NCI-H82 (cell line): ENCODE data around the gene GALNT1.

Experiments
- DNase-seq: peaks from one replicate; lab custom pipeline; 2025; lab: John Stamatoyannopoulos, UW

The GALNT1 gene

DNA sequence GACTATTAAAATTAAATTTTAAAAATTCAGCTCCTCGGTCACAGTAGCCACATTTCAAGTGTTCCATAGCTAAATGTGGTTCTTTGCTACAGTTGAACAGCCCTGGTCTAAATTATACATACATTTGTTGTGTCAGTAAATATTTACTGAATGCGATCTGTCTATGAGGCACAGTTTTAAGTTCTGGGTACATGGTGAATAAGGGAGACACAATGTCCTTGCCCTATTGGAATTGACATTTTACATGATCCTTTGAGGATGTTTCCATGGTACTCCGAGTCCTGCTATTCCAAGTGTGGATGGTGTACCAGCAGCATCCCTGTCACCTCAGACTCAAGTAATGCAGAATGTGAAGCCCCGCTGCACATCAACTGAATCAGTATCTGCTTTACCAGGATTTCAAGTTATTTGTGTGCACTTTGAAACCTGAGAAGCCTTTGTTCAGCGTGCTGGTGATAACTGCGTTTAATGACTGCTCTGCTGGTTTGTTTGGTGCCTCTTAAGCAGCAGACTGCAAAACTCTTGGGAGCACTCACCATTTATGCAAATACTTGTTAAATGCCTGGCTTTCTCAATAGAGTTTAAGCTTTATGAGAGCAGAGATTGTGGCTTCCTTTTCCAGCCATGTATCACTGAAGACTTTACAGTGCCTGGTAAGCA is 1.5 kb downstream of the GALNT1 start:
- DNase-seq: no peak

GRCh38 chr18:35584735-35585134 is 3.2 kb downstream of the GALNT1 start:
- DNase-seq: no peak

GRCh38 chr18:35585608-35586007 is 4.1 kb downstream of the GALNT1 start:
- no peak for DNase-seq

GRCh38 chr18:35588122-35588521 is 6.6 kb downstream of the GALNT1 start:
- no peak for DNase-seq

- no peak for DNase-seq
Observed at GRCh38 chr18:35588995-35589394, 7.5 kb downstream of the GALNT1 start.

DNA sequence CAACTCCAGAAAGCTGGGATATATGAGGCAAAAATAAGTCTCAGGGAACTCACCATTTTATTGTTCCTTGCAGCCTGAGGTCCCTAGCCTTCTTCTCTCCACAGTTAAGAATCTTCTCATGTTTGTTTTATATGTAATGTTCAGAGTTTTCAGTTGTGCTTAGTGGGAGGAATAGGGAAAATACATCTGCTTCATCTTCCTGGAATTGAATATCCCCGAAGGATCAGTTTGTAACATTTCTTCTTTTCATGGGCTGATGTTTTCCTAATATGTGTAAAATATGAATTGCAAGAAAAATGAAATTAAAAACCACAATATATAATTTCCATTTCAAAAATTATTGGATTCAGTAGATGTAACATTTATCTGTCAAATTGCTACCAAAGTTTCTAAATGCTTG is 8.0 kb downstream of the GALNT1 start:
- no peak for DNase-seq

DNA sequence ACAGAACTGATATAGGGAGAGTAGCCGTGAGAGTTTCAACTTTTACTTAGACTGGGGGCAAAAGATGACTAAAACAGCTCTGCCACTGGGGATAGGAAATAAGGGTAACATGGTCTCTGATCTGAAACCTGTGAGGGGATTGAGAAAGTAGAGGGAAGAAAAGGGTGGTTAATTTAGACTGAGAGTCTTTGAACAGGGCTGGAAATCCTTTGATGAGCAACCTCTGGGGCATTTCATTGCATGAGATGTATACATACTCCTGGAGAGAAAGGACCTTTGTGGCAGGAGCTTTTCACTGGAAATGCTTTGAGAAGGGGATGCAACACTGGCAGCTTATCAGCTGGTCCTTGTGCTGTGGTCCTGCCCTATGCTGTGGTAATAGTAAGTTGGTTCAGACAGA is 9.4 kb downstream of the GALNT1 start:
- no peak for DNase-seq

DNA sequence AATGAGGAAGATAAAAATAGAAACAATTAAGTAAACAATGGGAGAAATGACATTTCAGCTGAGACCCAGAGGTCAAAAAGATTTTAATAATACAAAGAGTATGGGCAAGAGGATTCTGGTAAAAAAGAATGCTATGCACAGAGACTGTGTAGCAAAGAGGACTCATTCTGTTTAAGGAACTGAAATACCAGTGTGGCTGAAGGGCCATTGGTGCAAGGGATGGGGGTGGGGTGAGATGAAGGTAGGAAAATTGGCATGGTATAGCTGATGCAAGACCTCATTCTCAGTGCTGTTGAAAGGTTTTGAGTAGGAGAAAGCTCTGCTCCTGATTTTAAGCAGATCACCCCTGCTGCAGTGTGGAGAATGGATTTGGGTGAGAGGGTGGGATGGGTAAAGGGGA is 10.8 kb downstream of the GALNT1 start:
- DNase-seq: no peak

DNA sequence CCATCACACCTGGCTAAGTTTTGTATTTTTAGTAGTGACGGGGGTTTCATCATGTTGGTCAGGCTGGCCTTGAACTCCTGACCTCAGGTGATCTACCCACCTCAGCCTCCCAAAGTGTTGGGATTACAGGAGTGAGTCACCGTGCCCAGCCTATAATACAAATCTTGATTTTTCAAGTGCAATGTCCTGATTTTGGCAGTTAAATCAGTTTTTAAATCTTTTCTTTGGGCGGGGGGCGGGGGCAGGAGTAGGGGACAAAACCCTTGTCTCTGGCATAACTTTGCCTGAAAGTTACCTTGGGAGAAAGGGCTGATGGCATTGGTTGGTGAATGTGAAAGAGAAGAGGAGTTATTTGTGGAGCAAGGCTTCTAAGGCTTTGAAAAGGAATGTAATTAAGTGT is 12.3 kb downstream of the GALNT1 start:
- DNase-seq: no peak

- DNase-seq: no peak
Observed at GRCh38 chr18:35597758-35598157, 16.2 kb downstream of the GALNT1 start.

GRCh38 chr18:35602193-35602820 is 20.8 kb downstream of the GALNT1 start:
- DNase-seq: no peak

- DNase-seq: no peak
Observed at GRCh38 chr18:35603008-35603407, 21.5 kb downstream of the GALNT1 start.

DNA sequence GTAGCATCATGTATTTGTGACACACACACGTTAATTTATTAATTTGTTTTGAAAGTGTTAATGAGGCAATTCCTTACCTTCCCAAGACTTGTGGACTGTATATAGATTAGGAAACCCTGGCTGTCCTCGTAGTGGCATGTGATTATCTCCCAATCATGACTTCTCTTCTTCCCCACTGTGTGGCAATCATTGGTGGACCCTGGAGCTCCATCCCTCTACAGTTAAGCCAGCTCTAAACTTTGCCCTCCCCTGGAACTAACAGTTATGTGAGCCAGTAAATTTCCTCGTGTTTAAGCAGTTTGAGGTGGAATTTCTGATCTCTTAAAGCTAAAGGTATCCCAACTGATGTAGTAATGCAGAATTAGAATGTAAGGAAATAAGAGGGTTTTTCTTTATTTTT is 22.0 kb downstream of the GALNT1 start:
- DNase-seq: no peak

DNA sequence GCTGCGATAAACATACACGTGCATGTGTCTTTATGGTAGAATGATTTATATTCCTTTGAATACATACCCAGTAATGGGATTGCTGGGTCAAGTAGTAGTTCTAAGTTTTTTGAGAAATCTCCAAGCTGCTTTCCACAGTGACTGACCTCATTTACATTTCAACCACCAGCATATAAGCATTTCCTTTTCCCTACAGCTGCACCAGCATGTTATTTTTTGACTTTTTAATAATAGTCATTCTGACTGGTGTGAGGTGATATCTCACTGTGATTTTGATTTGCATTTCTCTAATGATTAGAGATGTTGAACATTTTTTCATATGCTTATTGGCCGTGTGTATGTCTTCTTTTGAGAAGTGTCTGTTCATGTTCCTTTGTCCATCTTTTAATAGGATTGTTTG is 22.8 kb downstream of the GALNT1 start:
- DNase-seq: no peak

DNA sequence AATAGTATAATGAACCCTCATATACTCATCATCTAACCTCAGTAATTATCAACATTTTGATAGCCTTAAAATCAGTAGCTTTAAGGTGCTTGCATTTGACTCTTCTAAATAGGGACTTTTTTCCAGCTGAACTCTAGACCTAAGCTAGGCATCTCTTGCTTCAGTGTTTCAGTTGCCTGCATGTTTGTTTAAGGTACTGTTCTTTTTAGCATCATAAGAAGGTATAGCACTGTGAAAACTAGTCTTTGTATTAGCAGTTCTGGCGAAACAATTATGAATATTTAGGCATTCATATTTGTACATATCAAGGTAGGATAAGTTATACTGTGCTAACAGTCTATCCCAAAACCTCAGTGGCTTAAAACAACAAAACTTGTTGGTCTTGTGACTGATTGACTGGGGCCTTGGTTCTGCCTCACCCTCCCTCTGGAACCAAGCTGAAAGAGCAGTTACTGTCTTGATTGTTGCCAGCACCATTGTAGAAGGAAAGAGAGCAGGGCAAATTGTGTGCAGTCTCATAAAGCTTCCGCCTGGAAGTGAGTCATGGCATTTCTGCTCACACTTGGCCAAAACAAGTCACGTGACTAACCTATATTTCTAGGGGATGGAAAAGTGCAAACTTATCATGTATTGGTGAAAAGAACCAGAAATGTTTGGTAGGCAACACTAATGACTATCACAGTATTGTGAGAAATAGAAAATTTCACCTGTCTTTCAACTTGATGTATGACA is 24.3 kb downstream of the GALNT1 start:
- DNase-seq: no peak

DNA sequence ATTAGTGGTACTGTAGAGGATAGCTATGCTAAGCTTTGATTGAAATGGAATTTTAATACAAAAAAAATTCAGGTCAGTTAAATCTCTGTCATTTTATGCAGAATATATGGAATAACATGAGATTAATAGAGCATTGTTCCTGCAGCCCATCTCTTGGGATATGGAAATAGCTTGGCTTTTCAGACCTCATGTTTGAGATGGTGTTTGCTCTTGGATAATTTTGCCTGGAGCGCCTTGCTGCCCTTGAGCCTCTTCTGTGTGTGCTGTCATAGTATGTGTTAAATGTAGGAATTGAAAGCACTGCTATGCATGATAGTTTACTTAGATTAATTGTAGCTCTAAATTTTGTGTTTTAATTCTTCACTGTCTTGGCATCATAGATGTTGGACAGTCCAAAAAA is 27.7 kb downstream of the GALNT1 start:
- DNase-seq: no peak

DNA sequence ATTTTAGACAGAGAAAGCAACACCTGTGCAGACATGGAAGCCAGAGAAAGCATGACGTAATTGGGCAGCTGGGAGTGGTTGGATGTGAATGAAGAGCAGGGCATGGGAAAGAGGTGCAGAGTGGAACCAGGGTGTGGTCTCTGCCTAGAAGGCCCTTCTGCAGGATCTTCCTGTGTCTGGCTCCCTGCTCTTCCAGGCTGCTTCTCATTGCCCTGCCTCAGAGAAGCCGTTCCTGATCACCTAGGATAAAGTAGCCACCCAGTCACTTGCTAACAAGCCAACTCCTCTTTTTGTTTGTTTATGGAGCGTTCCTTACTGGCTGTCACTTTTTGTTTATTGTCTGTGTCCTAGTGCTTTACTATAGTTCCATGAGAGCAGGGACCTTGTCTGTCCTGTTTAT is 28.5 kb downstream of the GALNT1 start:
- DNase-seq: peak; percentile 1

- DNase-seq: no peak
Observed at GRCh38 chr18:35610724-35611123, 29.2 kb downstream of the GALNT1 start.

- no peak for DNase-seq
Observed at GRCh38 chr18:35611518-35611917, 30.0 kb downstream of the GALNT1 start.

- no peak for DNase-seq
Observed at GRCh38 chr18:35616074-35616473, 34.5 kb downstream of the GALNT1 start.

DNA sequence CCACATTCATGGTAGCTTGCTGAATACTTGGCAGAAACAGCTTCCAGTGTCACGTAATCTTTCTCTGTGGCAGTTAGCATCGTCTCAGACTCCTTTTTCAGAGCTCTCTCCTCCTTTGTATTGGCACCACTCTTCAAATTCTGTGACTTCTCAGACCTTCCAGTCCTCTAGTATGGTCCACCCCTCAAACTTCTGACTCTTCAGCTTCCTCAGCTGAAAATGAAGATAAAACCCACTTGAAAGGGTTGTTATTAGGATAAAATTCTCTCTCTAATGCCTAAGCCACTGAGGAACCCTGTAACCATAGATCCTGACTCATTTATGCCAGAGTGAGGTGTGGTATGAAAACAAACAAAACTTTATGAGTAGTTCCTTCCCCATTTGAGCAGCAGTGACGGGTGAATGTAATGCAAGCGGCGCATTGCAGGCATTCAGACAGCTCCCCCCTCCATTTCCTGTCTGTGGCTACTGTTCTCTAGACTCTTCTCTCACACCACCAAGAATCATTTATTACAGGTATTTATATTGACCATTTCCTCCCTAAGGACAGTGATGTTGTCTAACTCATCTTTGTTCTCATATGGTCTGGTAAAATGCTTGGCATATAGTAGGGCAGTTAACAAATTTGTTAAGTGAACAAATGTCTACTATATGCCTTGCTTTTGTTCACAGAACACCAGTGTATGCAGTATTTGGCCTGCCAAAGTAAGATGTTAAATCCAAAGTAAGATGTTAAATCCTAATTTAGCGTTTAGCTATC is 35.3 kb downstream of the GALNT1 start:
- DNase-seq: no peak

DNA sequence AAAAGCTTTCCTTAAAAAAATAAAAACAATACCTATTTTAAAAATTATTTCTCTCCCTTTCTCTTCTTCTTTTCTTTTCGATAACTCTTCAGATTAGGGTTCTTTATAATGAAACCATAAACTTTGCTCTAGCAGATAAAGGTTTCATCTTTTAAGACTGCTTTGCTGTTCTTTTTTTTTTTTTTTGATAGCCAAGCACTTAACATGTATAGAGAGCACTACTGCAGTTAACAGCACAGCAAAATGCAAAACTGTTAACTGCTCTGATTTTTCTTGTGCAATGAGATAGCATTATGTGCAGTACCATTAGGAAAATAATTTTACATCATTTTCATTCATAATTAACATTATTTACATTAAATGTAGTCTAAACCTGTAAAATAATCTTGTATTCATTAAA is 36.3 kb downstream of the GALNT1 start:
- no peak for DNase-seq

- no peak for DNase-seq
Observed at GRCh38 chr18:35618289-35618688, 36.7 kb downstream of the GALNT1 start.
